Measurements from ENCODE around the gene HTATIP2.
"Not testable (repeated sequence)": the region's sequence is repeated elsewhere in the genome, so short reads cannot be mapped to it uniquely, and the experiment has no call there.

HTATIP2 gene

GRCh38 chr11:20355221-20356219 lies 8.0 kb upstream of the HTATIP2 start:
- Histone ChIP-seq H3K4me1 (ENCODE audit: control insufficient read depth, insufficient read depth, low read length) (no peaks in the 10 kb centered on the region), H3K27me3 (ENCODE audit: control insufficient read depth, insufficient read depth, low read length) (peaks cover 10% of the 10 kb centered on the region), H3K4me3 (ENCODE audit: low read depth, low read length) (no peak overlapping the region), H3K36me3 (ENCODE audit: control insufficient read depth, insufficient read depth, low read length) (no peaks in the 10 kb centered on the region), H3K9me3 (ENCODE audit: control insufficient read depth, insufficient read depth, low read length) (no peaks in the 10 kb centered on the region), H3K9ac (ENCODE audit: low read depth, low read length) (no peak overlapping the region)

GRCh38 chr11:20357150-20357549 lies 6.4 kb upstream of the HTATIP2 start:
- H3K4me1 ChIP-seq (ENCODE audit: control insufficient read depth, insufficient read depth, low read length), result no peaks in the 10 kb centered on the region
- H3K36me3 ChIP-seq (ENCODE audit: control insufficient read depth, insufficient read depth, low read length), result no peaks in the 10 kb centered on the region
- H3K4me3 ChIP-seq (ENCODE audit: low read depth, low read length), result no peak overlapping the region
- peaks cover 12% of the 10 kb centered on the region for H3K27me3 ChIP-seq (ENCODE audit: control insufficient read depth, insufficient read depth, low read length)
- no peak overlapping the region for H3K9ac ChIP-seq (ENCODE audit: low read depth, low read length)
- no peaks in the 10 kb centered on the region for H3K9me3 ChIP-seq (ENCODE audit: control insufficient read depth, insufficient read depth, low read length)

GRCh38 chr11:20360650-20361049 lies 2.9 kb upstream of the HTATIP2 start:
- Histone ChIP-seq H3K36me3 (ENCODE audit: control insufficient read depth, insufficient read depth, low read length) (no peaks in the 10 kb centered on the region), H3K27me3 (ENCODE audit: control insufficient read depth, insufficient read depth, low read length) (peaks cover 26% of the 10 kb centered on the region), H3K9me3 (ENCODE audit: control insufficient read depth, insufficient read depth, low read length) (no peaks in the 10 kb centered on the region), H3K9ac (ENCODE audit: low read depth, low read length) (no peak overlapping the region), H3K4me1 (ENCODE audit: control insufficient read depth, insufficient read depth, low read length) (no peaks in the 10 kb centered on the region), H3K4me3 (ENCODE audit: low read depth, low read length) (no peak overlapping the region)

GRCh38 chr11:20362481-20362880 lies 1.0 kb upstream of the HTATIP2 start:
- no peaks in the 10 kb centered on the region for H3K9me3 ChIP-seq (ENCODE audit: control insufficient read depth, insufficient read depth, low read length)
- H3K9ac ChIP-seq (ENCODE audit: low read depth, low read length), result no peak overlapping the region
- no peaks in the 10 kb centered on the region for H3K36me3 ChIP-seq (ENCODE audit: control insufficient read depth, insufficient read depth, low read length)
- peaks cover 26% of the 10 kb centered on the region for H3K27me3 ChIP-seq (ENCODE audit: control insufficient read depth, insufficient read depth, low read length)
- peaks cover 6% of the 10 kb centered on the region for H3K4me1 ChIP-seq (ENCODE audit: control insufficient read depth, insufficient read depth, low read length)
- H3K4me3 ChIP-seq (ENCODE audit: low read depth, low read length), result no peak overlapping the region

GRCh38 chr11:20363149-20363499 lies 390 bp upstream of the HTATIP2 start:
- no peak overlapping the region for H3K9ac ChIP-seq (ENCODE audit: low read depth, low read length)
- H3K9me3 ChIP-seq (ENCODE audit: control insufficient read depth, insufficient read depth, low read length), result no peaks in the 10 kb centered on the region
- H3K27me3 ChIP-seq (ENCODE audit: control insufficient read depth, insufficient read depth, low read length), result peaks cover 26% of the 10 kb centered on the region
- no peaks in the 10 kb centered on the region for H3K36me3 ChIP-seq (ENCODE audit: control insufficient read depth, insufficient read depth, low read length)
- H3K4me1 ChIP-seq (ENCODE audit: control insufficient read depth, insufficient read depth, low read length), result peaks cover 7% of the 10 kb centered on the region
- peak overlapping the region; percentile 66 for H3K4me3 ChIP-seq (ENCODE audit: low read depth, low read length)

GRCh38 chr11:20364341-20364792 lies 853 bp downstream of the HTATIP2 start:
- no peaks in the 10 kb centered on the region for H3K9me3 ChIP-seq (ENCODE audit: control insufficient read depth, insufficient read depth, low read length)
- H3K9ac ChIP-seq (ENCODE audit: low read depth, low read length), result peak overlapping the region; percentile 29
- no peaks in the 10 kb centered on the region for H3K36me3 ChIP-seq (ENCODE audit: control insufficient read depth, insufficient read depth, low read length)
- peaks cover 26% of the 10 kb centered on the region for H3K27me3 ChIP-seq (ENCODE audit: control insufficient read depth, insufficient read depth, low read length)
- peaks cover 7% of the 10 kb centered on the region for H3K4me1 ChIP-seq (ENCODE audit: control insufficient read depth, insufficient read depth, low read length)
- H3K4me3 ChIP-seq (ENCODE audit: low read depth, low read length), result peak overlapping the region; percentile 66

- not testable (repeated sequence) for H3K9ac ChIP-seq (ENCODE audit: low read depth, low read length); H3K4me3 ChIP-seq (ENCODE audit: low read depth, low read length); H3K36me3 ChIP-seq (ENCODE audit: control insufficient read depth, insufficient read depth, low read length); H3K9me3 ChIP-seq (ENCODE audit: control insufficient read depth, insufficient read depth, low read length)
- Histone ChIP-seq H3K27me3 (ENCODE audit: control insufficient read depth, insufficient read depth, low read length) (peaks cover 22% of the 10 kb centered on the region), H3K4me1 (ENCODE audit: control insufficient read depth, insufficient read depth, low read length) (peaks cover 13% of the 10 kb centered on the region)
Measured at GRCh38 chr11:20365465-20365864, 2.0 kb downstream of the HTATIP2 start.

- Histone ChIP-seq H3K9ac (ENCODE audit: low read depth, low read length) (no peak overlapping the region), H3K4me3 (ENCODE audit: low read depth, low read length) (no peak overlapping the region), H3K4me1 (ENCODE audit: control insufficient read depth, insufficient read depth, low read length) (peaks cover 13% of the 10 kb centered on the region), H3K27me3 (ENCODE audit: control insufficient read depth, insufficient read depth, low read length) (peaks cover 18% of the 10 kb centered on the region), H3K36me3 (ENCODE audit: control insufficient read depth, insufficient read depth, low read length) (no peaks in the 10 kb centered on the region), H3K9me3 (ENCODE audit: control insufficient read depth, insufficient read depth, low read length) (no peaks in the 10 kb centered on the region)
Measured at GRCh38 chr11:20367313-20367948, 3.9 kb downstream of the HTATIP2 start.

GRCh38 chr11:20368438-20368837 lies 4.9 kb downstream of the HTATIP2 start:
- Histone ChIP-seq H3K9me3 (ENCODE audit: control insufficient read depth, insufficient read depth, low read length) (no peaks in the 10 kb centered on the region), H3K4me1 (ENCODE audit: control insufficient read depth, insufficient read depth, low read length) (peaks cover 13% of the 10 kb centered on the region), H3K27me3 (ENCODE audit: control insufficient read depth, insufficient read depth, low read length) (peaks cover 8% of the 10 kb centered on the region), H3K36me3 (ENCODE audit: control insufficient read depth, insufficient read depth, low read length) (no peaks in the 10 kb centered on the region), H3K9ac (ENCODE audit: low read depth, low read length) (no peak overlapping the region), H3K4me3 (ENCODE audit: low read depth, low read length) (no peak overlapping the region)

GRCh38 chr11:20369826-20370225 lies 6.3 kb downstream of the HTATIP2 start:
- Histone ChIP-seq H3K4me3 (ENCODE audit: low read depth, low read length) (no peak overlapping the region), H3K27me3 (ENCODE audit: control insufficient read depth, insufficient read depth, low read length) (no peaks in the 10 kb centered on the region)

GRCh38 chr11:20372081-20372626 lies 8.6 kb downstream of the HTATIP2 start:
- Histone ChIP-seq H3K9ac (ENCODE audit: low read depth, low read length) (no peak overlapping the region), H3K27me3 (ENCODE audit: control insufficient read depth, insufficient read depth, low read length) (no peaks in the 10 kb centered on the region), H3K9me3 (ENCODE audit: control insufficient read depth, insufficient read depth, low read length) (no peaks in the 10 kb centered on the region), H3K4me1 (ENCODE audit: control insufficient read depth, insufficient read depth, low read length) (peaks cover 10% of the 10 kb centered on the region), H3K4me3 (ENCODE audit: low read depth, low read length) (no peak overlapping the region), H3K36me3 (ENCODE audit: control insufficient read depth, insufficient read depth, low read length) (no peaks in the 10 kb centered on the region)

More at GRCh38 chr11:20369826-20370225, 6.3 kb downstream of the HTATIP2 start:
- Histone ChIP-seq H3K9ac (ENCODE audit: low read depth, low read length) (no peak overlapping the region), H3K4me1 (ENCODE audit: control insufficient read depth, insufficient read depth, low read length) (peaks cover 13% of the 10 kb centered on the region), H3K9me3 (ENCODE audit: control insufficient read depth, insufficient read depth, low read length) (no peaks in the 10 kb centered on the region), H3K36me3 (ENCODE audit: control insufficient read depth, insufficient read depth, low read length) (no peaks in the 10 kb centered on the region)

All from iPS-15b (cell line).